Parathyroid adenoma (tissue), 2 donors: ENCODE measurements around the gene LBR.

Experiments used
- H2AFZ ChIP-seq: fragments of 300-600 bp; sonication (generic); one replicate; pipeline ENCODE4 v1.7.0; 2017; ENCODE audit warnings: antibody characterized with exemption, mild to moderate bottlenecking
- H3K27ac ChIP-seq: fragments of 300-600 bp; sonication (generic); one replicate; pipeline ENCODE4 v1.7.0; 2017
- H3K27me3 ChIP-seq: fragments of 300-600 bp; sonication (generic); one replicate; pipeline ENCODE4 v1.7.0; 2017; ENCODE audit warnings: low read length; ENCODE audit not compliant: control insufficient read depth, insufficient read depth
- H3K36me3 ChIP-seq: fragments of 300-600 bp; sonication (generic); one replicate; pipeline ENCODE4 v1.7.0; 2017; ENCODE audit warnings: low read length; ENCODE audit not compliant: control insufficient read depth, insufficient read depth
- H3K4me1 ChIP-seq: fragments of 300-600 bp; sonication (generic); one replicate; pipeline ENCODE4 v1.7.0; 2017; ENCODE audit warnings: control low read depth
- H3K4me2 ChIP-seq: fragments of 300-600 bp; sonication (generic); one replicate; pipeline ENCODE4 v1.7.0; 2017; ENCODE audit warnings: low read length
- H3K4me3 ChIP-seq: fragments of 300-600 bp; sonication (generic); one replicate; pipeline ENCODE4 v1.7.0; 2017; ENCODE audit warnings: low read depth, low read length
- H3K79me2 ChIP-seq: fragments of 300-600 bp; sonication (generic); one replicate; pipeline ENCODE4 v1.7.0; 2017; ENCODE audit warnings: control low read depth
- H3K9ac ChIP-seq: fragments of 300-600 bp; sonication (generic); one replicate; pipeline ENCODE4 v1.7.0; 2017; ENCODE audit warnings: mild to moderate bottlenecking
- H3K9me3 ChIP-seq: fragments of 300-600 bp; sonication (generic); one replicate; pipeline ENCODE4 v1.7.0; 2017; ENCODE audit warnings: low read length; ENCODE audit not compliant: control insufficient read depth
- TF ChIP-seq, protein P1 (sequence below): fragments of 300-600 bp; sonication (generic); IDR thresholded peaks from one replicate; pipeline ENCODE4 v1.7.0; 2017; ENCODE audit warnings: antibody characterized with exemption, mild to moderate bottlenecking
- donor health status: primary hyperparathyroidism.

The LBR gene

DNA sequence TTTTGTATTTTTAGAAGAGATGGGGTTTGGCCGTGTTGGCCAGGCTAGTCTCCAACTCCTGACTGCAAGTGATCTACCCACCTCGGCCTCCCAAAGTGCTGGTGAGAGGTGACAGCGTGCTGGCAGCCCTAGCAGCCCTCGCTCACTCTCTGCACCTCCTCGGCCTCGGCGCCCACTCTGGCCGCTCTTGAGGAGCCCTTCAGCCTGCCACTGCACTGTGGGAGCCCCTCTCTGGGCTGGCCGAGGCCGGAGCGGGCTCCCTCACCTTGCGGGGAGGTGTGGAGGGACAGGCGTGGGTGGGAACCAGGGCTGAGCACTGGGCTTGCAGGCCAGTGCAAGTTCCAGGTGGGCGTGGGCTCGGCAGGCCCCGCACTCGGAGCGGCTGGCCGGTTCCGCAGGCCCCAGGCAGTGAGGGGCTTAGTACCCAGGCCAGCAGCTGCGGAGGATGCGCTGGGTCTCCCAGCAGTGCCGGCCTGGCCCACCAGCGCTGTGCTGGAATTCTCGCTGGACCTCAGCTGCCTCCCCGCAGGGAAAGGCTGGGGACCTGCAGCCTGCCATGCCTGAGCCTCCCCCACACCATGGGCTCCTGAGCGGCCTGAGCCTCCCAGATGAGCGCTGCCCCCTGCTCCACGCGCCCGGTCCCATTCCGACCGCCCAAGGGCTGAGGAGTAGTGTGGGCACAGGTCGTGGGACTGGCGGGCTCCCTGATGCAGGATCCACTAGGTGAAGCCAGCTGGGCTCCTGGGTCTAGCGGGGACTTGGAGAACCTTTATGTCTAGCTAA lies 3.4 kb upstream of the LBR start:
- Histone ChIP-seq H3K27ac (no peak overlapping the region), H3K79me2 (no peaks in the 10 kb centered on the region), H3K36me3 (no peaks in the 10 kb centered on the region), H3K9ac (no peak overlapping the region), H2AFZ (no peak overlapping the region), H3K9me3 (no peaks in the 10 kb centered on the region), H3K4me3 (no peak overlapping the region), H3K27me3 (no peaks in the 10 kb centered on the region), H3K4me2 (no peak overlapping the region), H3K4me1 (no peaks in the 10 kb centered on the region)
- TF ChIP-seq, protein P1, sequence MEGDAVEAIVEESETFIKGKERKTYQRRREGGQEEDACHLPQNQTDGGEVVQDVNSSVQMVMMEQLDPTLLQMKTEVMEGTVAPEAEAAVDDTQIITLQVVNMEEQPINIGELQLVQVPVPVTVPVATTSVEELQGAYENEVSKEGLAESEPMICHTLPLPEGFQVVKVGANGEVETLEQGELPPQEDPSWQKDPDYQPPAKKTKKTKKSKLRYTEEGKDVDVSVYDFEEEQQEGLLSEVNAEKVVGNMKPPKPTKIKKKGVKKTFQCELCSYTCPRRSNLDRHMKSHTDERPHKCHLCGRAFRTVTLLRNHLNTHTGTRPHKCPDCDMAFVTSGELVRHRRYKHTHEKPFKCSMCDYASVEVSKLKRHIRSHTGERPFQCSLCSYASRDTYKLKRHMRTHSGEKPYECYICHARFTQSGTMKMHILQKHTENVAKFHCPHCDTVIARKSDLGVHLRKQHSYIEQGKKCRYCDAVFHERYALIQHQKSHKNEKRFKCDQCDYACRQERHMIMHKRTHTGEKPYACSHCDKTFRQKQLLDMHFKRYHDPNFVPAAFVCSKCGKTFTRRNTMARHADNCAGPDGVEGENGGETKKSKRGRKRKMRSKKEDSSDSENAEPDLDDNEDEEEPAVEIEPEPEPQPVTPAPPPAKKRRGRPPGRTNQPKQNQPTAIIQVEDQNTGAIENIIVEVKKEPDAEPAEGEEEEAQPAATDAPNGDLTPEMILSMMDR: no peak

DNA sequence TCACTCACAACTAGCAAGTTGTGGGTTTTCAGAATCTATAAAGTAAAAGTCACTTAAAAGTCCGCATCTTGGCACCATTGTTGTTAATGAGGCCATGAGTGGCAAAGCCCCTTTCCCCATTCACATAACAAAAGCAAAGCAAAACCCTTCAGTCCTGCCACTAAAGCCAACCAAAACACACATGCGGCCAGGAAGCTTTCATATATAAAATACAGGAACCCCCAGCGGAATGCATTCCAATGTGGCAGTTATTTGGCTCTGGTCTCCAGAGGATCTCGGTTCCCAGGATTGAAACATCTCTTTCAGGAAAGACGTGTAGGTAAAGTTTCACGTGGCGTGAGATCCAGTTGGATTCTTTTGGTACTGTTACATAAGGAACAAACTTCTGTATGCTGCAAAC lies 2.5 kb upstream of the LBR start:
- H3K4me1 ChIP-seq: no peaks in the 10 kb centered on the region
- H3K4me2 ChIP-seq: no peak overlapping the region
- peaks cover 5% of the 10 kb centered on the region for H3K79me2 ChIP-seq
- no peak overlapping the region for H3K4me3 ChIP-seq
- TF ChIP-seq, protein P1: no peak
- H3K9me3 ChIP-seq: no peaks in the 10 kb centered on the region
- no peak overlapping the region for H3K9ac ChIP-seq
- no peak overlapping the region for H3K27ac ChIP-seq
- H3K27me3 ChIP-seq: no peaks in the 10 kb centered on the region
- H2AFZ ChIP-seq: no peak overlapping the region
- H3K36me3 ChIP-seq: no peaks in the 10 kb centered on the region

DNA sequence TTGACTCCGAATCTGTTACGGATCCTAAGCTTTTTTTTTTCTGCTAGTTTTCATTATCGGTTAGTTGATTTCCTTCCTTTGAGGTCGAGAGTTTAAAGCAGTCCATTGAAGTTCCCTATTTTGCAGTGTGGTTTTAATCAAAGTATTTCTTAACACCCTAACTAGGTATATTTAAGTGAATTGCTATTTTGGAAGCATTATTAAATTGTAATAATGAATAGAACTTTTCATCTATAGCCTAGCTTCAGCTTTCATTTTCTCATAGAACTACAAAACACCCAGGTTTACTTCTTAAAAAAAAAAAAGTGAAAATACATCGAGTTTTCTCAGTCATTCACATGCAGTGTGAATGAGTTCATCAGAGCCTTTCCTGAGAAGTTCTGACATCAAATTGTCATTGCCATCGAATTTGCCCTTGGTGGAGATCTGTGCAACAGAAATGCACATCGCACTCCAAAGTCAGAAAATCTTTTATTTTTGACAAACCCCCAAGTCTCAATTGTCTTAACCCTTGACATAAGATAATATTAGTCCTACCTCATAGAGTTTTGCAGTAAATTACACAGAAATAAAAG lies 1.1 kb upstream of the LBR start:
- Histone ChIP-seq H3K4me1 (no peaks in the 10 kb centered on the region), H3K79me2 (peaks cover 6% of the 10 kb centered on the region), H3K27me3 (no peaks in the 10 kb centered on the region), H3K4me2 (peak overlapping the region; percentile 98), H2AFZ (peak overlapping the region; percentile 91), H3K4me3 (peak overlapping the region; percentile 85), H3K36me3 (no peaks in the 10 kb centered on the region), H3K9ac (no peak overlapping the region), H3K9me3 (no peaks in the 10 kb centered on the region), H3K27ac (no peak overlapping the region)
- TF ChIP-seq, protein P1: no peak

DNA sequence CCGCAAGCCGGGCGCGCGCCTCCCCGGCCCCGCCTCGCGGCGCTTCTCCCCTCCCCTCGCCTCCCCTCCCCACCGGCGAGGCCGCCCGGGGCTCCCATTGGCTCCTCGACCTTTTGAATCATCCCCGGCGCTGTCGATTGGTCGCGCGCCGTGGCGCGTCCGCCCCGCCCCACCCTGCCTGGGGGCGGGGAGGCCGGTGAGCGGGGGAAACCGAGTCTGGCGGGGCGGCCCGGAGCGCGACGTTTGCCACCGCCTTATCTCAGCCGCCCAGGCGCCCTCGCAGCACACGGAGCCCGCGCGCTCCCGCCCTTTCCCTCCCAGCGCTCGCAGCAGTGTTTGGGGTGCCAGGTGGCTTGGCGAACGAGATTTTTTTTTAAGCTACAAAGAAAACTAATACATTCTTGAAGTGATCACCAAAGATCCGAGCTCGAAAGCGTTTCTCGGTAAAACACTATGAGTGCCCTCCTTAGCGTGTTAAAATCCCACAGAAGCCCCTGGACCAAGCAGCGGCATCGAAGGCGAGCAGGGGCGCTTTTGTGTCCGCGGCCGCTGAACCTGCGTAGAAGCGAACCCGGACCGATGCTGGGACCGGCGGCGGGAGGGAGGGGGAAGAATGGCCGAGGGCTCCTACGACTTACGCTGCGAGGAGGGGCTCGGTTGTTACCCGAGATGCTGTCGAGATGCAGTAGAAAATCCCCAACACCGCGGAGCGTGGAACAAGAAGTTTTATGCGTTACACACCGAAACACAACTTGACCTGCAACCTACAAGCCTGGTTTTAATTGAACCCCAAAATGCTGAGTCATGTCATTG lies 436 bp upstream of the LBR start:
- TF ChIP-seq, protein P1: no peak
- Histone ChIP-seq H3K27ac (peak overlapping the region; percentile 68), H3K4me3 (peak overlapping the region; percentile 85), H3K79me2 (peaks cover 8% of the 10 kb centered on the region), H3K4me2 (peak overlapping the region; percentile 98), H2AFZ (peak overlapping the region; percentile 91), H3K9me3 (no peaks in the 10 kb centered on the region), H3K27me3 (no peaks in the 10 kb centered on the region), H3K4me1 (no peaks in the 10 kb centered on the region), H3K36me3 (no peaks in the 10 kb centered on the region), H3K9ac (no peak overlapping the region)
